Activated naive CD4-positive, alpha-beta T cell treated with anti-CD3 and anti-CD28 coated beads, Interleukin-2, amount 50 U/mL, for 24 hours (primary cell): ENCODE measurements around the gene IER5.
A peak's percentile ranks its signal among the peaks of the same experiment; 100 is the strongest.

Experiments used
- H3K27ac Mint-ChIP-seq: one replicate; pipeline ENCODE4 v1.8.0; 2021; ENCODE audit warnings: mild to moderate bottlenecking, mixed read lengths
- H3K27me3 Mint-ChIP-seq: one replicate; pipeline ENCODE4 v1.8.0; 2021; ENCODE audit warnings: mixed read lengths
- H3K36me3 Mint-ChIP-seq: one replicate; pipeline ENCODE4 v1.8.0; 2021; ENCODE audit warnings: mixed read lengths
- H3K4me1 Mint-ChIP-seq: one replicate; pipeline ENCODE4 v1.8.0; 2021; ENCODE audit warnings: mixed read lengths
- H3K4me3 Mint-ChIP-seq: one replicate; pipeline ENCODE4 v1.8.0; 2021; ENCODE audit warnings: mild to moderate bottlenecking, mixed read lengths
- H3K9me3 Mint-ChIP-seq: one replicate; pipeline ENCODE4 v1.8.0; 2021; ENCODE audit warnings: mixed read lengths

Gene IER5

DNA sequence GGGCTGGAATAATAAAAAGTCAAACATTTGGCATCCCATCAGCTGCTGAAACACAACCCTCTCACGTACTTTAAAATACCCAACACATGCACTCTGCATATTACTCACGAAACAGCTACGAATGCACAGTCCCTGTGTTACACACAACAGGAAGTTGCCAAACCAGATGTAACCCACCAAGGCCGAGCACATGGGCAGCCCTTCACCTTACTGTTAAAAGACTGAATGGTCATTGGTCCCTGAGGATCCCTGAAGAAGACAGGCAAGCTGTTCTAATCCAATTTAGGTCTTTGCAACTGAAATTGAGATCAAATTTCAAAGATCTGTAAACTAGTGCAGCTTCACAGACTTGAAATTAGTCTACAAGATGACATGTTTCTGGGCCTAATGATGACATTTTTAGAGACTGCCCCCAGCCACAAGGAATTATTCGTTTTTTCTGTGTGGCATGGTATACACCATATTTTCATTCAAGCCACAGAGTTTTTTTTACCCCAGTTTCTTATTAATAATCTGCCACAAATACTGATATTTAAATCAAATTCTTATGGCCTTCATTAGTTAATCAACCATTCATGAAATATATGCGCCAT lies 25.6 kb upstream of the IER5 start:
- Mint-ChIP-seq H3K9me3 (no peaks in the 10 kb centered on the region), H3K27ac (peak overlapping the region; percentile 79), H3K36me3 (peaks cover 23% of the 10 kb centered on the region), H3K4me3 (peak overlapping the region; percentile 75), H3K27me3 (no peaks in the 10 kb centered on the region), H3K4me1 (peaks cover 22% of the 10 kb centered on the region)

DNA sequence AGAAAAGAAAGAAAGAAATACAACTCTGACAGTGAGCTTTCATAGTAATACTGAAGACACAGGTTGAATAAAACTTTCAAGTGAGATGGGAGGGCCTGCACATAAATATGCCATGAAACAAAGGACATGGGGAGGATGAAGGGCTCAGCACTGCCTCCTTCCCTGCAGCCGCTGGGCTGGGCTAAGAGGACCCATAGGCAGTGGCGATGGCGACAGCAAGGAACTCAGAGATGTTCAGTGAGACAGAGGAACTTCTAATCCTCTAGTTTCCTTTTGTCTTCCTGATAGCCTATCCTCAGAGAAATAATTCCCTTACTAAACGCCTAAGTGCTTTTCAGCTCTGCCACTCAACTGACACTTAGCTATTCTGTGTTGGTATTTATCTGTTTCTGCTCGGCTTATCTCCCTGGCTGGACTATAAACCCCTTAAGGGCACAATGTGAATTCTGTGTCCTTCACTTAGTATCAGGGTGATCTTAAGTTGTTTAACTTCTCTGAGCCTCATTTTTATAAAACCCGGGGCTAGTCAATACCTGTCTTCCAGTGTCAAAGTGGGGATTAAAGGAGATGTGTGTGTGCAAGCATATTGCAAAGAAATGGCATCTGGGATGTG lies 24.4 kb upstream of the IER5 start:
- Mint-ChIP-seq H3K4me3 (no peak overlapping the region), H3K4me1 (peaks cover 18% of the 10 kb centered on the region), H3K36me3 (peaks cover 13% of the 10 kb centered on the region), H3K27ac (peak overlapping the region; percentile 53), H3K9me3 (no peaks in the 10 kb centered on the region), H3K27me3 (no peaks in the 10 kb centered on the region)

DNA sequence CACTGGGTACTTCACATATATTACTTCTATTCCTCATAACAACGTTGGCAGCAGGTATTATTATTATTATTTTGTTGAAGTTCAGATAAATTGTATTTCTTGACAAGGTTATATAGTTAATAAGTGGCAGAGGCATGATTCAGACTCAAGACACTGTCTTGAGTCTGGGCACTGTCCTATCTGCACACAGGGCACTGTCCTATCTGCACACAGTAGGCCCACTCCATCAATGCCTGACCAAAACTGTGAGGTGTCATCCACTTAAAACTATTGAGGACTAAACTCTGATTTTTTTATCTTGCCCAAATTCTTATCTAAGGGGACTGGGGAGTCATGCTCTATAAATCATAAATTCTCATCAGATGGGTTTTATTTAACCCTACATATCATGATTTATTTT lies 23.8 kb upstream of the IER5 start:
- H3K9me3 Mint-ChIP-seq, result no peaks in the 10 kb centered on the region
- H3K4me1 Mint-ChIP-seq, result peaks cover 18% of the 10 kb centered on the region
- H3K36me3 Mint-ChIP-seq, result peaks cover 7% of the 10 kb centered on the region
- H3K4me3 Mint-ChIP-seq, result no peak overlapping the region
- H3K27me3 Mint-ChIP-seq, result no peaks in the 10 kb centered on the region
- H3K27ac Mint-ChIP-seq, result no peak overlapping the region

DNA sequence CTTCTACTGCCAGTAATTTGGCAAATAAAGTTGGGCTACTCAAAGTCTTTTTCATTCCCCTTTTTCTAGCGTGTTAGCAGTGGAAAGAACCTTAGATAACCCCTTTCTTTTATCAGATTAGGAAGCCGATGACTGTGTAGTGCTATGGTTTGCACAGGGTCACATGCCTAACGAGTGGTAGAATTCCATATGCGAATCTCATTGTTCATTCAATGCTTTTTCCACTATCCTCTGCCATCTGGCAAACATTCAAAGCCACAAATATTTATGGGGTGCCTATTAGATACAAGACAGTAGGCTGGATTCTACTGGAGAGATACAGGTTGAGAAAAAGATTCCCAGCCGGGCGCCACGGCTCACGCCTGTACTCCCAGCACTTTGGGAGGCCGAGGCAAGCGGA lies 14.9 kb upstream of the IER5 start:
- Mint-ChIP-seq H3K27me3 (no peaks in the 10 kb centered on the region), H3K27ac (no peak overlapping the region), H3K36me3 (peaks cover 2% of the 10 kb centered on the region), H3K4me1 (no peaks in the 10 kb centered on the region), H3K9me3 (peaks cover 5% of the 10 kb centered on the region), H3K4me3 (no peak overlapping the region)

DNA sequence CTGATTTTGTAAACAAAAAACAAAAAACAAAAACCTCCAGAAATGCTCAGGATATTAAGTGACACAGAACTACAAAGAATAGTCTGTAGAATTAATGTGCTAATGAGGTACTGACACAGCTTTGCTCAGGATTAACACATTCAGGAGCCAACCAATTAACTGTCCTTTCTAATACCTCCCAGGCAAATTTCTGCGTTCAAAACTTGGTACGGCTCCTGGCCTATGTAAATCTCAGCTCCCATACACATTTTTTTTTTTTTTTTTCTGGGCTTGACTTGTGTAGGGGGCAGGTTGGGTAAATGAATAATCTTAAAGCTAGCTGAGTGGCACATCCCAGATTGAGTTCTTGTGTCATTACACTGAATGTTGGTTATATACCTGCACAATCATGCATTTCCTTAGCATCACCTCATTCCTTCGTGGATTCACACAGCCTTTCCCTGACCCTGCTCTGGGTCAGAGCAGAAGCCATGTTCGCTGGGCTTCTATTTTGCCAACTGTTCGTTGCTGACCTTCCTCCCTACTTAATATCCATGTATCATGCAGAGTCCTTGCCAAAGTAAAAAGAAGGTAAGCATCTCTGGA lies 12.6 kb upstream of the IER5 start:
- H3K27ac Mint-ChIP-seq, result no peak overlapping the region
- no peak overlapping the region for H3K4me3 Mint-ChIP-seq
- peaks cover 2% of the 10 kb centered on the region for H3K36me3 Mint-ChIP-seq
- peaks cover 5% of the 10 kb centered on the region for H3K9me3 Mint-ChIP-seq
- H3K4me1 Mint-ChIP-seq, result no peaks in the 10 kb centered on the region
- no peaks in the 10 kb centered on the region for H3K27me3 Mint-ChIP-seq

DNA sequence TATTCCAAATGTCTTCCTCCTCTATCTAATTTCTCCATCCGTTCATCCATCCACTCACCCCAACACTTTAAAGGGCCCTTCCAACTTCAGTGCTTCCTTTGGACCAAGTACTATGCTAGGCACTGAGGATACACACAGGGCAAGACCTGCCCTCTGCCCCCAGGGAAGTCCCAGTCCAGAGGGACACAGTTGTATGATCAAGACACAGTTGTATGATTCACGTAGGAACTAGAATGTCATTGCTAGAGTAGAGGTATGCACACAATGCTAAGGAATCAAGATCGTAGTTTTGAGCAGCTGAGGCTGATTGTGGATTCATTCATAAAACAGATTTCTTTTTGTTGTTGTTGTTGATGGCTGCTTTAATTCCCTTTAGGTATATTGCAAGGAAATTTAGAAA lies 11.6 kb upstream of the IER5 start:
- Mint-ChIP-seq H3K27ac (no peak overlapping the region), H3K4me1 (no peaks in the 10 kb centered on the region)

DNA sequence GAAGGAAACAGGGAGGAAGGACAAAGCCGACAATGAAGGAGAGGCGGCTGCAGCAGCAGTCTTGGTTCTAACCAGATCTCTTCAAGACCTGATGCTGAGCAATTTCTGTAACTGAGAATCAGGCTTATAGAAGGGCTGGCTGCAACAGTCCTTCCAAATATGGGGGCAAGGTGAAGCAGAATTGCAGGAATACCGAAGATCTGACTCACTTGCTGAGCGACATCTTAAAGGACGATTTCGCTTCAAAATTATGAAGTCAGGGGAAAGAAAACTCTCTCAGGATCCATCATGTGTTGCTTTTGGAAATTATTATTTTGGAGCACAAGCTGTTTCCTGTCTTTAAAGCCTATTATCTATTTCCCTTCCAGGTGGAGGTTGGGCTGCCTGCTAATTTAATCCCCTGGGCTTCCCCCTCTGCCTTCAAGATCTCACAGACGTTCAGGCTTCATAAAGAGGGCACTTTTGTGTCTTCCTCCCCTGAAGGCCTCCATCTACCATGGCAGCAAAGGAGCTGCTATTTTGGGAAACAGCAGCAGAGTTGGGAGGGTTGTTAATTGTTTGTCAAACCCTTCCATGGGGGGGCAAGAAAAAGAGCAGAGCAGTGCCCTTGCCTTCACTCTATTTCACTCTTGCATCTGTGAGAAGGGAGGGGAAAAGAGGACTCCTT lies 10.8 kb upstream of the IER5 start:
- H3K9me3 Mint-ChIP-seq, result peaks cover 5% of the 10 kb centered on the region
- H3K4me3 Mint-ChIP-seq, result no peak overlapping the region
- H3K36me3 Mint-ChIP-seq, result peaks cover 2% of the 10 kb centered on the region
- H3K27ac Mint-ChIP-seq, result no peak overlapping the region
- no peaks in the 10 kb centered on the region for H3K4me1 Mint-ChIP-seq
- H3K27me3 Mint-ChIP-seq, result no peaks in the 10 kb centered on the region

More for the DNA sequence above, 11.6 kb upstream of the IER5 start:
- Mint-ChIP-seq H3K4me3 (no peak overlapping the region), H3K27me3 (no peaks in the 10 kb centered on the region), H3K36me3 (peaks cover 2% of the 10 kb centered on the region), H3K9me3 (peaks cover 5% of the 10 kb centered on the region)

DNA sequence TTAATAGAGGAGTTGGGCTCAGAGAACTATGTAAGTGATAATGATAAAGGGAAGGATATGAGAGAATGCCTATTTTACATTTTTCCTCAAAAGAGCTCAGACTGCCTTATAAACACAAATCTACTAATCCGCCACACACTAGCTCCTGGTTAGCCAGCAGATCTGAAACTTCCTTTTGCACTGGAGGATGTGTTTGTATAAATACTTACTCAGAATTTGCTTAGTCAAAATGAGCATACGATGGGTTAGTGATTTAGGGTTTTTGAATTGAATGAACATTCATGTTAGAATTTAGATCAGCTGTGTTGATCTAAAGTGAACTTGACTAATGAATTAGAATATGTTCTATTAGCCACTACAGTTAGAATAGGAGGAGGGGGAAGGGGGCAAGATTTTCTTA lies 9.1 kb upstream of the IER5 start:
- Mint-ChIP-seq H3K9me3 (peaks cover 5% of the 10 kb centered on the region), H3K27me3 (no peaks in the 10 kb centered on the region), H3K36me3 (peaks cover 2% of the 10 kb centered on the region), H3K27ac (no peak overlapping the region), H3K4me1 (peaks cover 4% of the 10 kb centered on the region), H3K4me3 (no peak overlapping the region)

DNA sequence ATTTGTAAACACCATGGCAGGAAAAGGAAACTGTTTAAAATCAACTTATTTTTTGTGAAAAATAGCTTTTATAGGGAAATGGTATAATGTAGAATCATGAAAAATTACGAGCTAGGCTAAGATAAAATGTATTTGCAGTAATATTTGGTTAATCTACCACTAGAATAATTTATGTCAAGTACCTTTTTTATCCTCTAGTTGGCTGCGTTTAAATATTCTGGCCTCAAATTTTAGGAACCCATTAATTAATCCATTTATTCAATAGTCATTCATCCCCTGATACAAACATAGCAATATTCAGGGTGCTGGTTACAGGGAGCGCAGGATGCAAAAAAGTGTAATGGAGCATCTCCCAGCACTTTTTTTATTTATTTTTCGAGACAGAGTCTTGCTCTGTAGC lies 8.6 kb upstream of the IER5 start:
- H3K36me3 Mint-ChIP-seq, result no peaks in the 10 kb centered on the region
- no peak overlapping the region for H3K4me3 Mint-ChIP-seq
- H3K9me3 Mint-ChIP-seq, result peaks cover under 1% of the 10 kb centered on the region
- no peak overlapping the region for H3K27ac Mint-ChIP-seq
- H3K27me3 Mint-ChIP-seq, result no peaks in the 10 kb centered on the region
- H3K4me1 Mint-ChIP-seq, result peaks cover 7% of the 10 kb centered on the region

DNA sequence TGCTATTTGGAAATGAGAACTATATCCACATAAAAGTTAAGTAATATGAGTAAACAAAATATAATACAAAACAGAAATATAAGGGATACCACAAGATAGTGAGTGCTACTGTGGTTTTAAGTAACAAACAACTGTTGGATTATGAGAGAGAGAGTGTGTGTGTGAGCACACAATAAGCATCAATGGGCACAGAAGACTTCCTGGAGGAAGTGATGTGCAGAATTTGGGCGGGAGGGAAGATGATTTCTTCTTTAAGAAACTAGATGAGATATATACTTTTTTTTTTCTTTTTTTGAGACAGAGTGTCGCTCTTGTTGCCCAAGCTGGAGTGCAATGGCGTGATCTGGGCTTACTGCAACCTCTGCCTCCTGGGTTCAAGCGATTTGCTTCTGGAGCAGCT lies 7.9 kb upstream of the IER5 start:
- Mint-ChIP-seq H3K36me3 (no peaks in the 10 kb centered on the region), H3K9me3 (no peaks in the 10 kb centered on the region), H3K27ac (no peak overlapping the region), H3K4me1 (peaks cover 7% of the 10 kb centered on the region), H3K4me3 (no peak overlapping the region), H3K27me3 (no peaks in the 10 kb centered on the region)

DNA sequence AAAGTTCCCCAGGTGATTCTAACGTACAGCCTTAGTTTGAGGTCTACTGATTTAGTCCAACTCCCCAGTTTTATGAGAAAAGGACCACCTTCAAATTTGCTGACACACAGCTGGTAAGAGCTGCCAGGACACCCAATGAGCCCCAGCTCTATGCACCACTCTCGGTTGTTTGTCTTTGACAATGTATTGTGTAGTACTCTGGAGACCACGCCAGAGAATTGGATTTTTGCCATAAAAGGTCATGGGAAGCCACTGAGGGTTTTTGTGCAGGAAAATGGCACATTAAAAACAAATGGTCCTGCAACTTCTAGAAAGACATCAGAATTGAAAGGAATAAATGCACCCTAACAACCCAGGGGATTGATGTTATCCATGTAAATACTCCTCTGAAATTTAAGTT lies 7.1 kb upstream of the IER5 start:
- no peak overlapping the region for H3K4me3 Mint-ChIP-seq
- no peaks in the 10 kb centered on the region for H3K9me3 Mint-ChIP-seq
- no peak overlapping the region for H3K27ac Mint-ChIP-seq
- no peaks in the 10 kb centered on the region for H3K36me3 Mint-ChIP-seq
- H3K27me3 Mint-ChIP-seq, result no peaks in the 10 kb centered on the region
- peaks cover 7% of the 10 kb centered on the region for H3K4me1 Mint-ChIP-seq

DNA sequence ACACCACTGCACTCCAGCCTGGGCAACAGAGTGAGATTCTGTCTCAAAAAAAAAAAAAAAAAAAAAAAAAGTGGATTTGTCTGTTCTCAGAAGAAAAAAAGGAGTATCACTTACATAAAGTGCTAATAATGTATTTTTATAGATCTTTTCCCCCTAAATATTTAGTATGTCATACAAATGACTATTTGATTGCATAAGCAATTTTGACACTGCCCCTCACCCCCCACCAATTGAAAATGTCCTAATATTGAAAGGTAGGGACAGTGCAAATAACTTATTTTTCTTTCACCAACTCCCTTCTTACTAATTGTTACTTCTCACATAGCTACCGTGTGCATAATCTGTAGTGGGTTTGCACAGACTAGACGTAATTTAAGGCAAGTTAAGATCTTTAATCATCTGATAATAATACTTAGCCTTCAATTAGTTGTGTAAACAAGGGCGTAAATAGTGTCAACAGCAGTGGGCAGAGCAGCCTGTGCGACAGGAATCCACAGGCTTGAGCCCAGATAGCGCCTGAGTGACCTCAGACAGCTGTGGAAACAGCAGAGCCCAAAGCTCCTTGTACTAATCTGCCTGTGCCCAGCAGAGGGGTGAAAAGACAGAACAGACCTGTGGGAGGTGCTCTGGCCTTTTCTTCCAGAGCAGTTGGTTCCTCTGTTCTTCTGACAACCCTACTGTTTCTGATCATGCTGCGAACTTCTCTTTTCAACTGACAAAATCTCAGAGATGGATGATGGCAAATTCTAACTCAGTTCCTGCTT lies 4.5 kb upstream of the IER5 start:
- H3K4me3 Mint-ChIP-seq, result peak overlapping the region; percentile 39
- peaks cover 2% of the 10 kb centered on the region for H3K36me3 Mint-ChIP-seq
- peaks cover 20% of the 10 kb centered on the region for H3K4me1 Mint-ChIP-seq
- no peak overlapping the region for H3K27ac Mint-ChIP-seq
- no peaks in the 10 kb centered on the region for H3K9me3 Mint-ChIP-seq
- no peaks in the 10 kb centered on the region for H3K27me3 Mint-ChIP-seq

DNA sequence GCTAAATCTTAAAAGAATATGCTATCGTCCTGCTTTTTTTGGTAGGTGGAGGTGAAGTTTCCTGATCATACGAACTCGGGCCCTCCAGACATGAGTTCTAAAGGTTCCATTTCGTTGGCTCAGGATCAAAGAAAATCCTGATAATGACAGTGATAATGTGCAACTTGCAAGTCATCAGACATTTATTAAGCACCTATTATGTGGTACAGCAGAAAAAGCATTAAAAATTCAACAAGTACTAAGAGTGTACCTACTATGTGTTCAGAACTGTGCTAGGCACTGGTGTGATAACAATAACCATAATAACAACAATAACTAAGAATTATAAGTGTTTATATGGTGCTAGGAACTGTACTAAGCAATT lies 3.9 kb upstream of the IER5 start:
- no peaks in the 10 kb centered on the region for H3K27me3 Mint-ChIP-seq
- peaks cover 2% of the 10 kb centered on the region for H3K36me3 Mint-ChIP-seq
- peak overlapping the region; percentile 41 for H3K27ac Mint-ChIP-seq
- H3K9me3 Mint-ChIP-seq, result no peaks in the 10 kb centered on the region
- H3K4me1 Mint-ChIP-seq, result peaks cover 20% of the 10 kb centered on the region
- H3K4me3 Mint-ChIP-seq, result peak overlapping the region; percentile 39

DNA sequence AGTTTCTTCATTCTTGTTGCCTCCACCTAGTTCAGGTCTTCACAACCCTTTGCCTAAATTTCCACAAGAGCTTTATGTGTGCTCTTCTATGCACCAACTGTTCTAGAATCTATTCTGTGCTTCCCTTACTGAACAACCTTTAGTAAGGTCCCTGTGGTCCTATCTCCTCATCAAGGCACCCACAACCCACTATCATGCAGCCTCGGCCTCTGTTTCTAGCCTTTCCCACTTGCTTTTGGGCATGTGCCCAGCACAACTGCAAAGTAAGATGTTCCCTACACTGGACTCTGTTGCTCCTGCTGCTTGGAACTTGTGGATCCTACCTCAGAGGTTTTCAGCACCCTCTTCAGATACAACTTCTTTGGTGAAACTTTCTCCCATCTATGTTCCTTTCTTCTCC lies 2.4 kb upstream of the IER5 start:
- Mint-ChIP-seq H3K4me1 (peaks cover 24% of the 10 kb centered on the region), H3K4me3 (no peak overlapping the region), H3K36me3 (peaks cover 12% of the 10 kb centered on the region), H3K27ac (no peak overlapping the region), H3K27me3 (no peaks in the 10 kb centered on the region), H3K9me3 (no peaks in the 10 kb centered on the region)

DNA sequence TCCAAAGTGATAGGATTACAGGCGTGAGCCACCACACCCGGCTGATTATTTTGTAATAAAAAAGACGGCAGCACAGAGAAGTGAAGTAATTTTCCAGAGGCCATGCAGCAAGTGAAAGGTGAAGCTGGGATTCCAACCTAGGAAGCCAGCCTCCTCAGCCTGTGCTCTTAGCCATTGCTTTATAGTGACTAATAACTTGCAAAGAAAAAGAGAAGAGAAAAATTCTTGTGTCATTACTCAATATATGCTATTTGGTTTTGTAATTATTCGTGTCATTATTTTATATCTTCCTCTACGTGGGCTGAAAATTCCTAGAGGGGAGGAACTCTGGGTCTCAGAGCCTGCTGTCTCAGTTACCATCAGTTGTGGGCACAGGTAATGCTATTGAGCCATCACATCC lies 1.6 kb upstream of the IER5 start:
- peaks cover 16% of the 10 kb centered on the region for H3K36me3 Mint-ChIP-seq
- peaks cover 32% of the 10 kb centered on the region for H3K4me1 Mint-ChIP-seq
- H3K27ac Mint-ChIP-seq, result no peak overlapping the region
- no peaks in the 10 kb centered on the region for H3K9me3 Mint-ChIP-seq
- H3K27me3 Mint-ChIP-seq, result no peaks in the 10 kb centered on the region
- H3K4me3 Mint-ChIP-seq, result no peak overlapping the region
